ENCODE measurements around the gene NKX6-2. TPM values are rescaled to one million over a fixed set of nuclear protein-coding genes. Genes with fewer than 3 reads are reported as not detected.

The NKX6-2 gene
- total and polyA plus RNA-seq, 4 donors = 0.06 to 0.11 TPM; not detected in 2

GRCh38 chr10:132816718-132817117 is 30.8 kb upstream of the NKX6-2 start:
- H3K36me3 ChIP-seq (ENCODE audit: control insufficient read depth in 4 of 4, insufficient read depth in 4 of 4, low read length in 4 of 4) = no peaks in the 10 kb centered on the region
- no peak overlapping the region for H3K27ac ChIP-seq (ENCODE audit: low read depth in 1 of 2, low read length in 1 of 2)
- H3K9me3 ChIP-seq (ENCODE audit: control insufficient read depth in 4 of 4, insufficient read depth in 3 of 4, low read length in 3 of 4) = peaks cover 0 to 2% (median 0%) of the 10 kb centered on the region in 4 donors
- no peak for ATAC-seq (ENCODE audit: insufficient read depth, low FRiP score)
- H3K9ac ChIP-seq (ENCODE audit: insufficient read depth in 1 of 2, low read length in 2 of 2) = no peak overlapping the region
- H3K27me3 ChIP-seq (ENCODE audit: control insufficient read depth in 3 of 3, insufficient read depth in 3 of 3, low read length in 2 of 3) = peaks cover 0 to 11% (median 7%) of the 10 kb centered on the region in 3 donors
- no peak for TF ChIP-seq CTCF (IDR thresholded peaks at IDR 0.05; ENCODE audit: control extremely low read depth, extremely low read depth)
- 83 to 88% methylated on average over 12 of the region's 12 CpGs for WGBS, 2 donors
- DNase-seq = no peak
- no peak overlapping the region for H3K4me3 ChIP-seq
- H3K4me1 ChIP-seq (ENCODE audit: control insufficient read depth in 5 of 5, insufficient read depth in 5 of 5, low read length in 5 of 5) = peaks cover 0 to 1% (median 0%) of the 10 kb centered on the region in 5 donors

- TF ChIP-seq CTCF (IDR thresholded peaks at IDR 0.05; ENCODE audit: control extremely low read depth, extremely low read depth) = no peak
- ATAC-seq (ENCODE audit: insufficient read depth, low FRiP score) = no peak
- DNase-seq = no peak
- H3K9me3 ChIP-seq (ENCODE audit: control insufficient read depth in 4 of 4, insufficient read depth in 3 of 4, low read length in 3 of 4) = peaks cover 0 to 4% (median 0%) of the 10 kb centered on the region in 4 donors
- H3K9ac ChIP-seq (ENCODE audit: insufficient read depth in 1 of 2, low read length in 2 of 2) = no peak overlapping the region
- no peak overlapping the region for H3K27ac ChIP-seq (ENCODE audit: low read depth in 1 of 2, low read length in 1 of 2)
- H3K27me3 ChIP-seq (ENCODE audit: control insufficient read depth in 3 of 3, insufficient read depth in 3 of 3, low read length in 2 of 3) = peaks cover 0 to 11% (median 8%) of the 10 kb centered on the region in 3 donors
- 69 to 74% methylated on average over 18 of the region's 18 CpGs for WGBS, 2 donors
- H3K4me1 ChIP-seq (ENCODE audit: control insufficient read depth in 5 of 5, insufficient read depth in 5 of 5, low read length in 5 of 5) = no peaks in the 10 kb centered on the region
- no peak overlapping the region for H3K4me3 ChIP-seq
- H3K36me3 ChIP-seq (ENCODE audit: control insufficient read depth in 4 of 4, insufficient read depth in 4 of 4, low read length in 4 of 4) = no peaks in the 10 kb centered on the region
These were observed 29.4 kb upstream of the NKX6-2 start for GRCh38 chr10:132815168-132815857.

- Histone ChIP-seq H3K36me3 (ENCODE audit: control insufficient read depth in 4 of 4, insufficient read depth in 4 of 4, low read length in 4 of 4) (no peaks in the 10 kb centered on the region), H3K9ac (ENCODE audit: insufficient read depth in 1 of 2, low read length in 2 of 2) (no peak overlapping the region), H3K4me1 (ENCODE audit: control insufficient read depth in 5 of 5, insufficient read depth in 5 of 5, low read length in 5 of 5) (no peaks in the 10 kb centered on the region), H3K27me3 (ENCODE audit: control insufficient read depth in 3 of 3, insufficient read depth in 3 of 3, low read length in 2 of 3) (peaks cover 0 to 14% (median 11%) of the 10 kb centered on the region in 3 donors), H3K27ac (ENCODE audit: low read depth in 1 of 2, low read length in 1 of 2) (no peak overlapping the region), H3K9me3 (ENCODE audit: control insufficient read depth in 4 of 4, insufficient read depth in 3 of 4, low read length in 3 of 4) (peaks cover 0 to 2% (median 0%) of the 10 kb centered on the region in 4 donors), H3K4me3 (no peak overlapping the region)
- TF ChIP-seq CTCF (IDR thresholded peaks at IDR 0.05; ENCODE audit: control extremely low read depth, extremely low read depth) = no peak
- 70 to 83% methylated on average over 16 of the region's 16 CpGs for whole genome bisulfite sequencing, 2 donors
- ATAC-seq (ENCODE audit: insufficient read depth, low FRiP score) (no peak), DNase-seq (no peak)
These were observed 28.5 kb upstream of the NKX6-2 start for GRCh38 chr10:132814469-132814856.

Measured in lung (tissue), 12 donors.